Left hindlimb (tissue), 1 donor: ENCODE measurements around the gene REM2.
A peak's percentile ranks its signal among the peaks of the same experiment; 100 is the strongest.
"Not testable (repeated sequence)": the region's sequence is repeated elsewhere in the genome, so short reads cannot be mapped to it uniquely, and the experiment has no call there.

Source experiments
- DNase-seq: peaks from one replicate; pipeline ENCODE4 v3.0.0-alpha.2; 2018

The REM2 gene

GRCh38 chr14:22849212-22849819, 33.7 kb upstream of the REM2 start:
- DNase-seq: peak; percentile 87

GRCh38 chr14:22850944-22851764, 31.9 kb upstream of the REM2 start:
- DNase-seq: peak; percentile 91

GRCh38 chr14:22852178-22852577, 30.8 kb upstream of the REM2 start:
- DNase-seq: not testable (repeated sequence)

- DNase-seq: no peak
Measured at GRCh38 chr14:22852599-22852939, 30.5 kb upstream of the REM2 start.

- peak; percentile 94 for DNase-seq
Measured at GRCh38 chr14:22852940-22853767, 29.9 kb upstream of the REM2 start.

GRCh38 chr14:22854296-22854695, 28.7 kb upstream of the REM2 start:
- not testable (repeated sequence) for DNase-seq

GRCh38 chr14:22854963-22855724, 27.9 kb upstream of the REM2 start:
- DNase-seq: no peak

GRCh38 chr14:22856428-22856827, 26.6 kb upstream of the REM2 start:
- DNase-seq: no peak

GRCh38 chr14:22860377-22860776, 22.6 kb upstream of the REM2 start:
- peak; percentile 4 for DNase-seq

- DNase-seq: peak; percentile 13
Measured at GRCh38 chr14:22861651-22862050, 21.4 kb upstream of the REM2 start.

- DNase-seq: no peak
Measured at GRCh38 chr14:22864979-22865378, 18.0 kb upstream of the REM2 start.

- peak; percentile 31 for DNase-seq
Measured at GRCh38 chr14:22865424-22866405, 17.3 kb upstream of the REM2 start.

- peak; percentile 2 for DNase-seq
Measured at GRCh38 chr14:22866874-22867273, 16.1 kb upstream of the REM2 start.

- no peak for DNase-seq
Measured at GRCh38 chr14:22870811-22871223, 12.2 kb upstream of the REM2 start.

- DNase-seq: peak; percentile 94
Measured at GRCh38 chr14:22871224-22872032, 11.6 kb upstream of the REM2 start, which contains the start of gene LRP10. Gene LRP10 (plus strand): TSS chr14:22871740. CDS start chr14:22872304, 564 bp downstream.

- peak; percentile 87 for DNase-seq
Measured at GRCh38 chr14:22872033-22872832, 10.8 kb upstream of the REM2 start.

GRCh38 chr14:22872833-22873520, 10.0 kb upstream of the REM2 start:
- DNase-seq: no peak

GRCh38 chr14:22875003-22875747, 7.8 kb upstream of the REM2 start:
- no peak for DNase-seq
